ENCODE data around the gene TRIM74. TPM values are rescaled to one million over a fixed set of nuclear protein-coding genes. Genes with fewer than 3 reads are reported as not detected.
"Not testable (repeated sequence)": the region's sequence is repeated elsewhere in the genome, so short reads cannot be mapped to it uniquely, and the experiment has no call there.

Gene TRIM74
- total RNA-seq, 1 experiment from 2014 or later, result not detected

- peak; percentile 27; the same call in 1 of the 2 replicates for ATAC-seq
Observed at GRCh38 chr7:72971505-72971904, 2.2 kb upstream of the TRIM74 start.

DNA sequence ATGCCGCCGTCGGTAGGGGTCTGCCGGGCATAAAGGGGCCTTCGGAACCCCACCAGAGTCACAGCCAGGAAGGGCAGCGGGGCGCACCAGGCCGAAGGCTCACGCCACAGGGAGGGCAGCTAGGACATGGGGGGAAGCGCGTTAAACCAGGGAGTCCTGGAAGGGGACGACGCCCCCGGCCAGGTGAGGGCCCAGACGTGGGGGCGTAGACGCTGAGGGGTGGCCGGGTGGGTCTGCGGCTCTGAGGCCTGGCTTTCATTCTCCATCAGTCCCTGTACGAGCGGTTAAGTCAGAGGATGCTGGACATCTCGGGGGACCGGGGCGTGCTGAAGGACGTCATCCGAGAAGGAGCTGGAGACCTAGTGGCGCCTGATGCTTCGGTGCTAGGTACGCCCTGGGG is 422 bp upstream of the TRIM74 start:
- H4K20me1 ChIP-seq (ENCODE audit: low read length); H3K79me2 ChIP-seq (ENCODE audit: low read length); H3K27me3 ChIP-seq (ENCODE audit: low read length); BruUV-seq (replicated peaks); CTCF ChIA-PET; H3K4me1 ChIP-seq (ENCODE audit: insufficient read depth, low read length); POLR2A ChIA-PET (ENCODE audit: unreplicated experiment); H3K9ac ChIP-seq (ENCODE audit: low read length); H3F3A ChIP-seq (ENCODE audit: low read length, unreplicated experiment); H2AFZ ChIP-seq (ENCODE audit: low read length); DNase-seq; ATAC-seq; H3K27ac ChIP-seq (ENCODE audit: low read length); intact Hi-C loops (cut with micrococcal nuclease); H3K4me3 ChIP-seq (ENCODE audit: low read length); H3K9me3 ChIP-seq (ENCODE audit: low read length); H3K36me3 ChIP-seq (ENCODE audit: low read depth, low read length); H3K4me2 ChIP-seq (ENCODE audit: low read length); H3K9me2 ChIP-seq (replicated peaks; ENCODE audit: low read length): not testable (repeated sequence)

More at GRCh38 chr7:72971505-72971904, 2.2 kb upstream of the TRIM74 start:
- H4K20me1 ChIP-seq (ENCODE audit: low read length); H3K9ac ChIP-seq (ENCODE audit: low read length); H3K4me1 ChIP-seq (ENCODE audit: insufficient read depth, low read length); H3K27ac ChIP-seq (ENCODE audit: low read length); H3K27me3 ChIP-seq (ENCODE audit: low read length); H3K36me3 ChIP-seq (ENCODE audit: low read depth, low read length); H3K79me2 ChIP-seq (ENCODE audit: low read length); CTCF ChIA-PET; intact Hi-C loops (cut with micrococcal nuclease); H3F3A ChIP-seq (ENCODE audit: low read length, unreplicated experiment); H3K4me2 ChIP-seq (ENCODE audit: low read length); H3K4me3 ChIP-seq (ENCODE audit: low read length); POLR2A ChIA-PET (ENCODE audit: unreplicated experiment); BruUV-seq (replicated peaks); H3K9me3 ChIP-seq (ENCODE audit: low read length); H3K9me2 ChIP-seq (replicated peaks; ENCODE audit: low read length); DNase-seq; H2AFZ ChIP-seq (ENCODE audit: low read length): not testable (repeated sequence)

DNA sequence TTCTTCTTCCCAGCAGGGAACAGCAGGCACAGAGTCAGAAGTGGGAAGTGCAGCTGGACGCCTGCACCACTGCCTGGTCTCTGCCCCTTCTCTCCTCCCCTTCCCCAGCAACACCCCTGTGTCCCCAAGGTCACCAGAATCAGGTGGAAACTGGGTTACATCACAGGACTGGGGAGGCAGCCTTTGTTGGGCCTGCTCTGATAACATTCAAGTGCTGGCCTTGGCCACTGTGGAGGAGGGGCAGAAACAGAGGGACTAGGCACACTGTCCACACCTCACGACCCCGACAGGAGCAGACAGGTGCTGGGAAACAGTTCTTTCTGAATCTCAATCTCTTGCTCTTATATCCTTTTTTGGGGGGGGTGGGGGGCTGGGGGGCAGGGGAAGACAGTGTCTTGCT is 2.4 kb downstream of the TRIM74 start:
- H3K9me3 ChIP-seq (ENCODE audit: low read length); H3K27me3 ChIP-seq (ENCODE audit: low read length); BruUV-seq (replicated peaks); H4K20me1 ChIP-seq (ENCODE audit: low read length); intact Hi-C loops (cut with micrococcal nuclease); H3K4me2 ChIP-seq (ENCODE audit: low read length); H3K27ac ChIP-seq (ENCODE audit: low read length); H3K4me3 ChIP-seq (ENCODE audit: low read length); CTCF ChIA-PET; H3K9me2 ChIP-seq (replicated peaks; ENCODE audit: low read length); H3K9ac ChIP-seq (ENCODE audit: low read length); H3K4me1 ChIP-seq (ENCODE audit: insufficient read depth, low read length); DNase-seq; H2AFZ ChIP-seq (ENCODE audit: low read length); POLR2A ChIA-PET (ENCODE audit: unreplicated experiment); H3K36me3 ChIP-seq (ENCODE audit: low read depth, low read length); H3F3A ChIP-seq (ENCODE audit: low read length, unreplicated experiment); ATAC-seq; H3K79me2 ChIP-seq (ENCODE audit: low read length): not testable (repeated sequence)

GRCh38 chr7:72965186-72965975 is 3.9 kb downstream of the TRIM74 start:
- H3K9me2 ChIP-seq (replicated peaks; ENCODE audit: low read length); H3K9ac ChIP-seq (ENCODE audit: low read length); H2AFZ ChIP-seq (ENCODE audit: low read length); H3K36me3 ChIP-seq (ENCODE audit: low read depth, low read length); DNase-seq; H3K9me3 ChIP-seq (ENCODE audit: low read length); H3F3A ChIP-seq (ENCODE audit: low read length, unreplicated experiment); H3K4me1 ChIP-seq (ENCODE audit: insufficient read depth, low read length); H3K79me2 ChIP-seq (ENCODE audit: low read length); H3K27me3 ChIP-seq (ENCODE audit: low read length); BruUV-seq (replicated peaks); CTCF ChIA-PET; ATAC-seq; H3K27ac ChIP-seq (ENCODE audit: low read length); H3K4me2 ChIP-seq (ENCODE audit: low read length); POLR2A ChIA-PET (ENCODE audit: unreplicated experiment); H3K4me3 ChIP-seq (ENCODE audit: low read length); intact Hi-C loops (cut with micrococcal nuclease); H4K20me1 ChIP-seq (ENCODE audit: low read length): not testable (repeated sequence)

DNA sequence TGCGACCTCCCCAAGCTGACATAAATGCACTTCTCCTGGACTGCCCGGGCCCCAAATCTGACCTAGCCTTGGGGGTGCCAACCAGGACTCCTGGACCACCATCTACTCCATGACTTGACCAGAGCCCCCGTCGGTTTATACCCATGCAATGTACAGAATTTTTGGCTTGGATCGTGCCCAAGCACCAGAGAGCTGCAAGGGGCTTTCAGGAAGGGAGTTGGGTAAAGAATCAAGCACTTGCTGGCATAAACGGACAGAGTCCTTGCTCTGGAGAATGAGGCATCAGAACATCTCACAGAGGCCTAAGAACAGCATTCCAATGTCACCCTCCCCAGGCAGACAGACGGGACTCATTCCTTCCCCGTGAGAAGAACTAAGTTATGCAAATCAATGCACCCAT is 6.2 kb downstream of the TRIM74 start:
- intact Hi-C loops (cut with micrococcal nuclease), result not testable (repeated sequence)

GRCh38 chr7:72961346-72961650 is 8.0 kb downstream of the TRIM74 start:
- CTCF ChIA-PET; ATAC-seq; H3K4me1 ChIP-seq (ENCODE audit: insufficient read depth, low read length); H3K9me3 ChIP-seq (ENCODE audit: low read length); H3K27me3 ChIP-seq (ENCODE audit: low read length); H3K4me3 ChIP-seq (ENCODE audit: low read length); H3K27ac ChIP-seq (ENCODE audit: low read length); H3K4me2 ChIP-seq (ENCODE audit: low read length); H2AFZ ChIP-seq (ENCODE audit: low read length); H3K79me2 ChIP-seq (ENCODE audit: low read length); H3K9ac ChIP-seq (ENCODE audit: low read length); H3K9me2 ChIP-seq (replicated peaks; ENCODE audit: low read length); H4K20me1 ChIP-seq (ENCODE audit: low read length); BruUV-seq (replicated peaks); H3F3A ChIP-seq (ENCODE audit: low read length, unreplicated experiment); H3K36me3 ChIP-seq (ENCODE audit: low read depth, low read length); intact Hi-C loops (cut with micrococcal nuclease); POLR2A ChIA-PET (ENCODE audit: unreplicated experiment); DNase-seq: not testable (repeated sequence)

More for the DNA sequence above, 6.2 kb downstream of the TRIM74 start:
- CTCF ChIA-PET; POLR2A ChIA-PET (ENCODE audit: unreplicated experiment); BruUV-seq (replicated peaks); H3F3A ChIP-seq (ENCODE audit: low read length, unreplicated experiment); H3K4me1 ChIP-seq (ENCODE audit: insufficient read depth, low read length); H3K27me3 ChIP-seq (ENCODE audit: low read length); DNase-seq; H3K4me3 ChIP-seq (ENCODE audit: low read length); H3K9ac ChIP-seq (ENCODE audit: low read length); H3K9me2 ChIP-seq (replicated peaks; ENCODE audit: low read length); H2AFZ ChIP-seq (ENCODE audit: low read length); H3K36me3 ChIP-seq (ENCODE audit: low read depth, low read length); H4K20me1 ChIP-seq (ENCODE audit: low read length); ATAC-seq; H3K4me2 ChIP-seq (ENCODE audit: low read length); H3K9me3 ChIP-seq (ENCODE audit: low read length); H3K79me2 ChIP-seq (ENCODE audit: low read length); H3K27ac ChIP-seq (ENCODE audit: low read length): not testable (repeated sequence)
